Tibial artery (tissue), 4 donors: Measurements from ENCODE around the gene AP2A2.

ENCODE experiments used
- DNase-seq, 2 donors: peaks; one replicate each; pipeline ENCODE4 v3.0.0-alpha.2; 2019
- H3K27ac ChIP-seq, 2 donors: fragments of 200-600 bp; sonication (generic) in 1 of 2; 1 replicate in 1 of 2; 2 replicates in 1 of 2; pipeline ENCODE4 v1.5.1; 2018 to 2019; ENCODE audit warnings: mild to moderate bottlenecking in 1 of 2
- H3K27me3 ChIP-seq, 2 donors: fragments of 200-600 bp; sonication (generic) in 1 of 2; one replicate each; pipeline versions ENCODE4 v1.5.1 to v1.6.0; 2016 to 2019
- H3K36me3 ChIP-seq, 3 donors: fragments of 200-600 bp; sonication (generic) in 2 of 3; one replicate each; pipeline ENCODE4 v1.5.1; 2016 to 2019; ENCODE audit warnings: mild to moderate bottlenecking in 2 of 3
- H3K4me1 ChIP-seq, 4 donors: fragments of 200-600 bp; sonication (generic) in 2 of 4; 1 replicate in 3 of 4; 2 replicates in 1 of 4; pipeline ENCODE4 v1.5.1; 2016 to 2019
- H3K4me3 ChIP-seq, 2 donors: fragments of 200-600 bp; sonication (generic) in 1 of 2; 1 replicate in 1 of 2; 2 replicates in 1 of 2; pipeline ENCODE4 v1.5.1; 2018 to 2019; ENCODE audit warnings: mild to moderate bottlenecking in 2 of 2
- H3K9me3 ChIP-seq, 3 donors: fragments of 200-600 bp; sonication (generic) in 1 of 3; one replicate each; pipeline ENCODE4 v1.5.1; 2016 to 2019
- intact Hi-C: fragments of 100-400 bp; cut with DNase I; formaldehyde crosslinking; loops from one replicate; pipeline ENCODE4 v1.15.0; 2023; ENCODE audit warnings: low total_unique reads
- TF ChIP-seq, protein P1 (sequence below), 2 experiments: fragments of 200-600 bp in 1 of 2; fragments of 450-650 bp in 1 of 2; IDR thresholded peaks; one replicate each; pipeline ENCODE4 v1.5.1; 2017 to 2019; ENCODE audit warnings: antibody characterized with exemption in 2 of 2, mild to moderate bottlenecking in 1 of 2, moderate library complexity in 1 of 2

Gene AP2A2

GRCh38 chr11:996681-997080, 71.0 kb downstream of the AP2A2 start:
- intact Hi-C loops: no loop called here
- TF ChIP-seq, protein P1, sequence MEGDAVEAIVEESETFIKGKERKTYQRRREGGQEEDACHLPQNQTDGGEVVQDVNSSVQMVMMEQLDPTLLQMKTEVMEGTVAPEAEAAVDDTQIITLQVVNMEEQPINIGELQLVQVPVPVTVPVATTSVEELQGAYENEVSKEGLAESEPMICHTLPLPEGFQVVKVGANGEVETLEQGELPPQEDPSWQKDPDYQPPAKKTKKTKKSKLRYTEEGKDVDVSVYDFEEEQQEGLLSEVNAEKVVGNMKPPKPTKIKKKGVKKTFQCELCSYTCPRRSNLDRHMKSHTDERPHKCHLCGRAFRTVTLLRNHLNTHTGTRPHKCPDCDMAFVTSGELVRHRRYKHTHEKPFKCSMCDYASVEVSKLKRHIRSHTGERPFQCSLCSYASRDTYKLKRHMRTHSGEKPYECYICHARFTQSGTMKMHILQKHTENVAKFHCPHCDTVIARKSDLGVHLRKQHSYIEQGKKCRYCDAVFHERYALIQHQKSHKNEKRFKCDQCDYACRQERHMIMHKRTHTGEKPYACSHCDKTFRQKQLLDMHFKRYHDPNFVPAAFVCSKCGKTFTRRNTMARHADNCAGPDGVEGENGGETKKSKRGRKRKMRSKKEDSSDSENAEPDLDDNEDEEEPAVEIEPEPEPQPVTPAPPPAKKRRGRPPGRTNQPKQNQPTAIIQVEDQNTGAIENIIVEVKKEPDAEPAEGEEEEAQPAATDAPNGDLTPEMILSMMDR (IDR thresholded peaks at IDR 0.05): no peak

GRCh38 chr11:997907-998306, 72.2 kb downstream of the AP2A2 start:
- DNase-seq: no peak
- Histone ChIP-seq H3K27ac (no peak overlapping the region), H3K4me3 (no peak overlapping the region), H3K36me3 (peaks cover 45 to 90% (median 73%) of the 10 kb centered on the region in 3 donors), H3K4me1 (no peaks in the 10 kb centered on the region), H3K27me3 (no peaks in the 10 kb centered on the region), H3K9me3 (no peaks in the 10 kb centered on the region)
- intact Hi-C loops: no loop called here
- TF ChIP-seq, protein P1 (IDR thresholded peaks at IDR 0.05): no peak

More at GRCh38 chr11:996681-997080, 71.0 kb downstream of the AP2A2 start:
- Histone ChIP-seq H3K27me3 (no peaks in the 10 kb centered on the region), H3K4me3 (no peak overlapping the region), H3K27ac (no peak overlapping the region), H3K4me1 (no peaks in the 10 kb centered on the region), H3K36me3 (peaks cover 53 to 90% (median 72%) of the 10 kb centered on the region in 3 donors), H3K9me3 (no peaks in the 10 kb centered on the region)
- DNase-seq: no peak

GRCh38 chr11:999009-999408, 73.3 kb downstream of the AP2A2 start:
- no peaks in the 10 kb centered on the region for H3K4me1 ChIP-seq
- no peaks in the 10 kb centered on the region for H3K27me3 ChIP-seq
- peaks cover 34 to 90% (median 72%) of the 10 kb centered on the region in 3 donors for H3K36me3 ChIP-seq
- TF ChIP-seq, protein P1 (IDR thresholded peaks at IDR 0.05): no peak
- no peak overlapping the region for H3K27ac ChIP-seq
- no peaks in the 10 kb centered on the region for H3K9me3 ChIP-seq
- intact Hi-C loops: no loop called here
- no peak overlapping the region for H3K4me3 ChIP-seq
- DNase-seq: no peak

- no peak for DNase-seq
- Histone ChIP-seq H3K27ac (no peak overlapping the region), H3K9me3 (no peaks in the 10 kb centered on the region), H3K36me3 (peaks cover 21 to 92% (median 73%) of the 10 kb centered on the region in 3 donors), H3K27me3 (no peaks in the 10 kb centered on the region), H3K4me3 (no peak overlapping the region), H3K4me1 (no peaks in the 10 kb centered on the region)
- TF ChIP-seq, protein P1 (IDR thresholded peaks at IDR 0.05): no peak
- intact Hi-C loops: no loop called here
Measured at GRCh38 chr11:1000357-1001278, 74.9 kb downstream of the AP2A2 start.

DNA sequence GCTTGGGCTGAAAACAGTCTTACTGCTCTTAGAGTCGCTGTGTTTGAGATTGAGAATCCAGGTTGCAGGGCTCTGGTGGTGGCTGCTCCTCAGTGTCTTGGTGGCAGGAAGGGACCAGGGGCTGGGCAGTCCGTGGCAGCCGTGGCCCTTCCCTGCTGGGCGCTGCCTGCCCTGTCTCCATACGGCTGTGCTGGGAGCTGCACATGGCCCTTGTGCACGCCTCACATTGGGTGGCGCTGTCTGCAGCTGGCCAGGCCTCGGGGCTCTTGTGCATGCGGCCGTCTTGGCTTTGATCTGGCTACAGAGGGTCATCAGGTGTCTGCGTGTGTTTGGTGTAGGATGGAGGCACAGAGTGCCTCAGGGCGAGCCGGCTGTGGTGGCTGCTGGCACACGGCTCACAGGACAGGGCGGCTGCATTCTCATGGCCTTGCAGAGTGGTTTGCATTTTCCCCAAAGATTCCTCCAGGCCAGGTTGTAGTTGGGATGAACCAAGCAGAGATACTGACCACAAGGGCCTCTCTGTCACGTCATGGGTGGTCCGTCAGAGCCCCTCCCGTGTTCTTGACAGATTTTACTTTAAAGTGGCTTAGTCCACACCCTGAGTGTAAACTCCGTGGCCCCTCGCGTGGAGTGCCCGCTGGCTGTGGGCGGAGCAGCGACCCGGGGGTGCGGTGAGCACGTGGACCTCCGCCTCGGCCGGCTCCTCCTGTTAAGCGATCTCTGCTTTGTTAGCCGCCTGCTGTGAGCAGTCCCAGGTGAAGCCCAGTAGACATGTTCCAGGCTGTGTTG, 76.1 kb downstream of the AP2A2 start:
- Histone ChIP-seq H3K36me3 (peaks cover 18 to 92% (median 65%) of the 10 kb centered on the region in 3 donors), H3K27me3 (no peaks in the 10 kb centered on the region), H3K4me3 (no peak overlapping the region), H3K9me3 (no peaks in the 10 kb centered on the region), H3K27ac (no peak overlapping the region), H3K4me1 (no peaks in the 10 kb centered on the region)
- intact Hi-C loops: no loop called here
- TF ChIP-seq, protein P1 (IDR thresholded peaks at IDR 0.05): no peak
- no peak for DNase-seq
